ENCODE results near the gene KIAA0513.

KIAA0513 gene

GRCh38 chr16:85075236-85075924 is 47.8 kb downstream of the KIAA0513 start:
- no peak for DNase-seq

- DNase-seq, result no peak
These were observed 49.4 kb downstream of the KIAA0513 start for GRCh38 chr16:85077039-85077438.

DNA sequence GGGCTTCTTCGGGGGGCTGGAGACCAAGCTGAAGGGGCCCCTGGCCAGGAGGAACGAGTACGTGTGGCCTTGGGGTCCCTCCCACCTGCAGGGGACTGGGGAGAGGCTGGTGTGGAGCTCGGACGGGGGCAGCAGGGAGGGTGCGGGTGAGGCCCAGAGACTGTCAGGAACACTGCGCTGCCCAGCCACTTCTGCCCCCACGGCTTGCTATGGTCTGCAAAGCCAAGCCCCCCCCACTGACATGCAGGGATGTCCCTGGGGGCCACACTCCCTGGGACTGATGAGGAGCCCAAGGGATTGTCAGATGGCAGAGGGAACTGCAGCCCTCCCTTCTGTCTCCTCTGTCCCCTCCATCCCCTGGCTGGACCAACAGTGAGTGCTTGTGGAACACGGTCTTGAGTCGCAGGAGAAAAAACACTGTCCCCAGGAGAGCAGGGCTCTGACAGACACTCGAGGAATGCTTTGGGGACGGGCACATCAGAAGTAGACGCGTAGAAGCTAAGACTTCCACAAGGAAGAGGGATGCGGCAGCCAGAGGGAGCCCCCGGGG is 50.1 kb downstream of the KIAA0513 start:
- DNase-seq, result no peak

DNA sequence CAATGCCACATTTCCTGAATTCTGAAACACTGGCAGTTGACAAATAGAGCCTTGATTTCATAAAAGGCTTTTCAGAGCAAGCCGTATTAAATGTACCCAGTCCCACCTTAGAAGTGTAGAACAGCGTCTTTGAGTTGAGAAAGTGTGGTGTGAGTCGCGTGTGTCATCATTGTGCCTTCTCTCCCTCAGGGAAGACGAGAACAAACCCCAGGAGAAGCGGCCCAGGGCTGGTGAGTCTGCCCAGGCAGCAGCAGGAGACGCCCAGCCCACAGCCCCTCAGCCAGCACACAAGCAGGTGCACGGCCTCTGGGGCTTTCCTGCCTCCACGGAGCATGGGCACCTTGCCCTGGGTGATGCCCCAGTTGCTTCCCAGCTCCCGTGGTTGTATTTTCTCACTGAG is 50.6 kb downstream of the KIAA0513 start:
- no peak for DNase-seq

DNA sequence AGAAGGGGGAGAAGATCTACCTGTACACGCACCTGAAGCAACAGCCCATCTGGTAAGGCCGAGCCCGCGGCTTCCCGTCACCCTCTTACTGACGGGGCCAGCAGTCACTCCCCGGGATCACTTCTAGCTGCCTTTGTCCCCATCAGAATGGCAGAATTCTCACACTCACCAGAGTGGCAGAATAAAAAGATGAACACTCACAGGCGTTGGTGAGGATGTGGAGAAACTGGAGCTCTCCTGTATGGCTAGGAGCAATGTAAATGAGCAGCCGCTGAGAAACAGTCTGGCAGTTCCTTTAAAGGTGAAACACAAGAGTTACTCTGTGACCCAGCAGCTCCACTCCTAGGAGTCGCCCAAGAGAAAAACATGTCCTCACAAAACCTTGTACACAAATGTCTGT is 51.4 kb downstream of the KIAA0513 start:
- no peak for DNase-seq

DNA sequence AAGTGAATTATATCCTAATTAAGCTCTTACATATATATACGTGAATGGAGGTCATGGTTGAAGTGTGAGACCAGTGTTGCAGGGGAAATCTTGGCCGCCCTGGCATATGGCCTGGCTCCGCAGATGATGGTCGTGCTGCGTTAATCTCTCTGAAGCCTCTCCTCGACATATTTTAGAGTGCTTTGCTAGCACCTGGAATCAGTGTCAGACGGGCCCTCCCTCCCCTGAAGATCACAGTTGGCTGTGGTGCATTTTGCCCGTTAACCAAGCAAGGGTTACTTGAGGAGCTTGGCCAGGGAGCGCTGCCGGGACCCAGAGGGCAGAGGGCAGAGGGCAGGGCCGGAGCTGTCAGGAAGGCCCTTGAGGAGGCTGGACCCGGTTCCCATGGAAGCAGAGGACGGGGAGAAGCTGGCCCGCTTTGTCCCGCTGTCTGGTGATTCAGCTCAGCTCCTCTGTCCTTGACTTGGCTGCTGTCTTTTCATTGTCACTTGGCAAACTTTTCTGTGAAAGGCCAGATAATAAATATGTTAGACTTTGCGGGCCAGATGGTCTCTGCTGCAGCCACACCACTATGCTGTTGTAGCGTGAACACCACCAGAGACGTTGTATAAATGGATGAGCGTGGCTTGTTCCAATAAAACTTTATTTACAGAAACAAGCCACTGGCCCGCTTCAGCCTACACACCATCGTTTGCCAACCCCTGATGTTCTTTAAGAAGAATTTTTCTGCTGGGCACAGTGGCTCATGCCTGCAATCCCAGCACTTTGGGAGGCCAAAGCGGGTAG is 52.4 kb downstream of the KIAA0513 start:
- DNase-seq, result no peak

DNA sequence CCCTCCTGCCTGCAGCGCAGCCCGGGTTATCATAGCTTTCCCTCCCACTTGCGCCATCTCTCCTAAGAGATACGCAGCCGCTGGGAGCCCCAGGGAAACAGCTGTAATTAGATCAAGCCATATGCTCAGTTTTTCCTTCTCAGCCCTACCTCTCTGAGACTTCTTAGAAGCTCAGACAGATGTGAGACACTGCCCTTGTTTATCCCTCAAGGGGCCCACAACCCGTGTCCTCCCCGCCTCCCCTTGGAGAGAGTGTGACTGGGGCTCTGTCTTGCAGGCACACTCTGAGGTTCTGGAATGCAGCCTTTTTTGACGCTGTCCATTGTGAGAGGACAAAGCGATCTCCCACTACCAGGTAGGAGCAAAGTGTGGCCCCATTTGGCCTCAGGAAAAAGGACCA is 53.4 kb downstream of the KIAA0513 start:
- DNase-seq, result no peak

GRCh38 chr16:85081765-85082164 is 54.2 kb downstream of the KIAA0513 start:
- no peak for DNase-seq

- no peak for DNase-seq
These were observed 54.8 kb downstream of the KIAA0513 start for GRCh38 chr16:85082173-85083050.

DNA sequence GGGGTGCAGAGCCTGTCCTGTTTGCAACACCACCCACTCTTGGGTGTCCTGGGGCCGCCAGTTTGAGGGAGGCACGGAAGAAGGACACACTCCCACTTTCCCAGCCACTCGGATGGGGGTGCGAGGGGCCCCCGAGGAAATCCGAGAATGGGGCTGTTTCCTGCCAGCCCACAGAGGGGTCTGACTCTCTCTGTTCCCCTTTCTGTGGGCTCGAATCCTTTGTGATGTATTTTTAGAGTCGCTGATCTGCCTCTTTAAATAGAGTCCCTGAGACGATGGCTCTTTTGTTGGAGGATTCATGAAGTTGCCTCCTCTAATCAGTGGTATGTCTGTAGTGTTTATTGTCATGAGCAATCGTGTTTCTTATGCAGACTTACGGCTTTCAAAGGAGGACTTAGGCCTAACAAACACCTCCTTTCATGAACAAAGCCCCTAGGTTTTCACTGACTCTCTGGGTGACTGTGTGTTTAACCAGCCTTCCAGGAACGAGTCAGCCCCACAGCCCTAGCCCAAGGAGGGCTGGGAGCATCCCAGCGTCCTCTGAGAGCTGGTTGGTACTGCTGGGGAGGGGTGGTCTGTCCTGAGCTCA is 55.5 kb downstream of the KIAA0513 start:
- DNase-seq, result no peak

GRCh38 chr16:85084841-85085510 is 57.4 kb downstream of the KIAA0513 start:
- DNase-seq, result no peak

- DNase-seq, result no peak
These were observed 58.1 kb downstream of the KIAA0513 start for GRCh38 chr16:85085721-85086120.

DNA sequence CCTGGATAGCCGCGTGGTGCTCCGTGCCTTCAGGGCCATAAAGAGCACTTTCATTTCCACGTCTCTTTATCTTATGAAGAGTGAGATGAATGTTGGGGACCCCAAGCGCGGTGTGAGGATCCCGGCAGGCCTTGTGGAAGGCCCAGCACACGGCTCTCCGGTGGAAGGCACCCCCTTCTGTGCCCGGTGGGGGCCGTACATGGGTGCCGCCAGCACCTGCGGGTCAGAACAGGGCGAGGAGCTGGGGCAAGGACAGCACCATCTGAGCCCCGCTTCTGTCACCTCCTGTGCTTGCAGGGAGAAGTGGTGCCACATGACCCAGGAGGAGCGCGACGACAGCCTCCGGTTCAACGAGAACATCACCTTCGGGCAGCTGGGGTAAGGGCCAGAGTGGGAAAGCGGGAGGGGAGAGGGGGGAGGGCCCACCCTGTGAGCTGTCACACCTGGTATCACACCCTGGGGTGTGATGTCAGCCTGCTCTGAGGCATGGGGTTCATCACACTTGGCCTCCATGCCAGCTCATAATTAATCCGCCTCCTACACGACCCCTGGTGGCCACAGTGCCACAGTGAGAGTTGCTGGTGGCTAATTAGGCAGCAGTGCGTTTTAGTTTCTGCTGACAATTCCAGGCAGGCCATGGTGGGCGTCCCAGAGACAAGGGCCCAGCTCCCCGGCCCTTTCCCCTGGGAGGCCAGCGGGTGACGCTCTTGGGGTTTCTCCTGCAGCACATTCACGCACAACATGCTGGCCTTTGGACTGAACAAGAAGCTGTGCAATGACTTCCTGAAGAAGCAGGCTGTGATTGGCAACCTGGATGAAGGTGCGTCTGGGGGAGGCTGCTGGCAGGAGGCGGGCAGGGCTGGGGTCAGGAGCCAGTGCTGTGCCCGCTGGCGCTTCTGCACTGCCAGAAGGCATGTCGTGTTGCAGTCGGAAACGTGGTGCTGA is 59.0 kb downstream of the KIAA0513 start:
- DNase-seq, result peak; percentile 82

- no peak for DNase-seq
These were observed 60.4 kb downstream of the KIAA0513 start for GRCh38 chr16:85087899-85088569.

GRCh38 chr16:85088570-85089199 is 61.1 kb downstream of the KIAA0513 start:
- no peak for DNase-seq

GRCh38 chr16:85089525-85089924 is 61.9 kb downstream of the KIAA0513 start:
- DNase-seq, result no peak

DNA sequence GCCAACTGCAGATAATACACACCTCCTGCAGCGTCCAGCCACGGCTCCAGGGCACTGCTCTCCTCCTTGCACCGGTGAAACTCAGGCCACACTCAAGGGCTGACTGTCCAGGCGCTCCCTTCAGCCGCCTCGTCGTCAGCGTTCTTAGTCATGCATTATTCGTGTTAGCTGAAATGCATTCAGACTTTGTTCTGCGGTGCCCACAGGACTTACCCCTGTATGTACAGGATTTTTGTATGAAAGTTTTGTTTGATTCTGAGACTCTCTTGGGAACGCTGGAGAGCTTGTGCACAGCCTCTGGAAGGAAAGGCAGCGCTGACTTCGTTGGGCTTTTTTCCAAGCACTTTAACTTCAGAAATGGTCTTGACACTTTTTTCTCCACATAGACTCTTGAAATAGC is 62.6 kb downstream of the KIAA0513 start:
- no peak for DNase-seq

- no peak for DNase-seq
These were observed 63.4 kb downstream of the KIAA0513 start for GRCh38 chr16:85090873-85091521.

GRCh38 chr16:85091522-85091910 is 63.9 kb downstream of the KIAA0513 start:
- DNase-seq, result no peak
